Spleen (tissue), 7 donors: ENCODE data around the gene HECTD1.

Source experiments
- CTCF ChIP-seq, 11 experiments: fragments of 200-600 bp in 7 of 11; fragments of 450-650 bp in 4 of 11; sonication (generic) in 4 of 11; IDR thresholded peaks in 8 of 11; conservative IDR thresholded peaks in 3 of 11; 1 replicate in 7 of 11; 2 replicates in 4 of 11; pipeline versions ENCODE4 v1.4.0 to v1.8.0; 2016 to 2021; ENCODE audit warnings: antibody characterized with exemption in 11 of 11, inconsistent platforms in 4 of 11, mild to moderate bottlenecking in 1 of 11
- POLR2A ChIP-seq, 3 donors: fragments of 450-650 bp; IDR thresholded peaks; one replicate each; pipeline ENCODE4 v1.5.1; 2017; ENCODE audit warnings: antibody characterized with exemption in 3 of 3, mild to moderate bottlenecking in 1 of 3
- donor health status: DM: no; HTN: no; CAD: no; lungs with moderate emphysema.
- donor health status: DM: no; HTN: no; CAD: no.
- donor health status: DM: no; HTN: no; CAD: no.

DNA sequence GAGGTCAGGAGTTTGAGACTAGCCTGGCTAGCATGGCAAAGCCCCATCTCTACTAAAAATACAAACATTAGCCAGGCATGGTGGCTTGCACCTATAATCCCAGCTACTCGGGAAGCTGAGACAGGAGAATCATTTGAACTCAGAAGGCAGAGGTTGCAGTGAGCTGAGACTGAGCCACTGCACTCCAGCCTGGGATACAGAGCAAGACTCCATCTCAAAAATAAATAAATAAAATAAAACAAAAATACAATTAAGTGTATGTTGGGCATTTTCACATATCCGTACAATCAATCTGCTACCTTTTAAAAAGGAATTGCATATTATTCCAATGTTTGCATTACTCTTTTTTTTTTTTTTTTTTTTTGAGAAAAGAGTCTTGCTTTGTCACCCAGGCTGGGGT, 47.7 kb upstream of the HECTD1 start:
- TF ChIP-seq CTCF (IDR thresholded peaks at IDR 0.05 in 8 of 11, conservative IDR thresholded peaks at IDR 0.05 in 3 of 11), result no peak
- TF ChIP-seq POLR2A (IDR thresholded peaks at IDR 0.05), result no peak
